Fibroblast of the aortic adventitia (primary cell): Measurements from ENCODE around the gene DNAH12. TPM values are rescaled to one million over a fixed set of nuclear protein-coding genes. Genes with fewer than 3 reads are reported as not detected.

Experiments
- DNase-seq: peaks from one replicate; pipeline ENCODE4 v3.0.0-alpha.2; 2010; ENCODE audit warnings: low read depth
- H3K4me3 ChIP-seq: 2 replicates; pipeline ENCODE4 v1.5.1; 2011; ENCODE audit warnings: low read depth, mild to moderate bottlenecking, control low read depth, low read length, moderate library complexity
- CTCF ChIP-seq: IDR thresholded peaks from 2 replicates; pipeline ENCODE4 v1.5.1; 2011; ENCODE audit warnings: mild to moderate bottlenecking, low read length, control low read depth, inconsistent platforms; ENCODE audit not compliant: insufficient read depth
- total RNA-seq: library from RNA; depleted of rRNA; stranded (reverse); fragments of >200 nt; gene quantifications from 2 replicates; pipeline ENCODE4 v1.2.3, GENCODE V29; 2012; ENCODE audit warnings: low replicate concordance

Gene DNAH12
- total RNA-seq, 1 donor: 0.09 TPM

- TF ChIP-seq CTCF: peak; percentile 20
- no peak overlapping the region for H3K4me3 ChIP-seq
- DNase-seq: no peak
Observed at GRCh38 chr3:57582474-57583168, 38.5 kb upstream of the DNAH12 start.

- TF ChIP-seq CTCF: no peak
- DNase-seq: no peak
- no peak overlapping the region for H3K4me3 ChIP-seq
Observed at GRCh38 chr3:57577801-57578200, 33.7 kb upstream of the DNAH12 start.

GRCh38 chr3:57575966-57576626, 32.0 kb upstream of the DNAH12 start:
- no peak for DNase-seq
- no peak overlapping the region for H3K4me3 ChIP-seq
- TF ChIP-seq CTCF: no peak

GRCh38 chr3:57572096-57572495, 28.0 kb upstream of the DNAH12 start:
- TF ChIP-seq CTCF: no peak
- no peak overlapping the region for H3K4me3 ChIP-seq
- no peak for DNase-seq

GRCh38 chr3:57570878-57571277, 26.7 kb upstream of the DNAH12 start:
- no peak for DNase-seq
- TF ChIP-seq CTCF: no peak
- no peak overlapping the region for H3K4me3 ChIP-seq

GRCh38 chr3:57569859-57570450, 25.8 kb upstream of the DNAH12 start:
- no peak for DNase-seq
- TF ChIP-seq CTCF: no peak
- no peak overlapping the region for H3K4me3 ChIP-seq
